Measurements from ENCODE around the gene PLS1.
"Not testable (repeated sequence)": the region's sequence is repeated elsewhere in the genome, so short reads cannot be mapped to it uniquely, and the experiment has no call there.

Gene PLS1

DNA sequence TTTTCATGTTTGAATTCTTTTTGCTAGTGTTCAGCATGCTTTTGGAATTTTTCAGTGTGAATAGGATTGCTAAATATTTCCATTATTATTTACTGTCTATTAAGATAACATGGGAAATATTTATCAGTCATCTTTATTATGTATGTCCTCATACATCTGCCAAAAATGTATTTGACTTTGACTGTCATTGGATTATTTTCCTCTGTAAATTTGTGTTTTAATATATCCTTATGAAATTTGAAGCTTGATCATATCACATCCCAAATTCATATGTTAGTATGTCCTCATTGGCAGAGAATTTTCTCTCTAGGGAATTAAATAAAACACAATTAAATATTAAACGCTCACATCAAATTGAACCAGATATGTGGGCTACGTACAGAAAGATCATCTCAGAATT, 95.3 kb downstream of the PLS1 start:
- DNase-seq: no peak

- no peak for DNase-seq
Observed at GRCh38 chr3:142693136-142693853, 97.1 kb downstream of the PLS1 start.

DNA sequence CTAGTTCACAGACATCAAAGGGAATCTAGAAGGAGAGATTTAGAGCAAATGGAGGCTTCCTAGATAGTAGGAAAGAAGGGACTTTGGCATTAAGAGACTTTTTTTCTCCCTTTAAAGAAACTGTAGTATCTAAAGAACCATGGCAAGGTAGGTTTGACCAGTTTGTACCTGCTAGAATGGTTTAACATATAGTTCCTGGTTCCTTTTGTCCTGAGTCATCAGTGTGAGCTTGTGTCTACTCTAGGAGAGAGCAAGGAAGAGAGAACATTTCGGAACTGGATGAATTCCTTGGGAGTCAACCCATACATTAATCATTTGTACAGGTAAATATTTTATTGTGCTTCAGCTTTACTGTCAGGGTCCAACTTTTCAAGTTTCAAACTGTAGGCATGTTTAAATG, 98.0 kb downstream of the PLS1 start:
- DNase-seq: no peak

- DNase-seq: no peak
Observed at GRCh38 chr3:142705198-142705597, 109.0 kb downstream of the PLS1 start.

GRCh38 chr3:142706321-142707127, 110.3 kb downstream of the PLS1 start:
- DNase-seq: no peak

DNA sequence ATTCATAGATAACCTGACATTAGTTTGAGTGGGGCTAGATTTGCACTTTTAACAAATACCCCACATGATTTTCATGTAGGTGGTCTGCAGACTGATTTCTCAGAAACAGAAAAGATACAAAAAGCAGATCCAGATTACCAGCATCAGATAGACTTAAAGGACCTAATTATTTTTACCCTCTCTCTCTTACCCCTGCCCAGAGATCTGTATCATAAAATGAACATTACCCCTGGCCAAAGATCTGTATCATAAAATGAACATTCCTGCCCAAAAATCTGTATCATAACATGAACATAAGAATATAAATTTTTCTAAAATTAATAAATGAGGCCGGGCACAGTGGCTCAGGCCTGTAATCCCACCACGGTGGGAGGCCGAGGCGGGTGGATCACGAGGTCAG, 113.0 kb downstream of the PLS1 start:
- DNase-seq: no peak

- DNase-seq: not testable (repeated sequence)
Observed at GRCh38 chr3:142714882-142715281, 118.7 kb downstream of the PLS1 start.

DNA sequence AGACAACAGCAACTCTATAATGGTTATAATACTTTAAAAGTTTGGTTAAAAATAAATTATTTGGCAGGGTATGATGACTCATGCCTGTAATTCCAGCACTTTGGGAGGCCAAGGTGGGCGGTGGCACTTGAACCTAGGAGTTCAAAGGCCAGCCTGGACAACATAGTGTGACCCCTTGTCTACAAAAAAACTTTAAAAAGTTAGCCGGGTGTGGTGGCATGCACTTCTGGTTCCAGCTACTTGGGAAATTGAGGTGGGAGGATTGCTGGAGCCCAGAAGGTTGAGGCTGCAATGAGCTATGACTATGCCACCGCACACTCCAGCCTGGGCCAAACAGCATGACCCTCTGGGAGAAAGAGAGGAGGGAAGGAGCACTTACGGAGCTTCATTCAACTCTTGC, 119.9 kb downstream of the PLS1 start:
- no peak for DNase-seq

GRCh38 chr3:142723665-142723967, 127.4 kb downstream of the PLS1 start:
- DNase-seq: no peak

GRCh38 chr3:142723968-142724681, 127.9 kb downstream of the PLS1 start, which contains the start of gene TRPC1:
Gene TRPC1 (plus strand): TSS chr3:142724034. CDS start chr3:142724560, 526 bp downstream.
- DNase-seq: peak; percentile 21 to 91 (median 75)

GRCh38 chr3:142724682-142725356, 128.6 kb downstream of the PLS1 start:
- peak in 40 of 56 donors; percentile 6 to 60 (median 28) for DNase-seq

DNA sequence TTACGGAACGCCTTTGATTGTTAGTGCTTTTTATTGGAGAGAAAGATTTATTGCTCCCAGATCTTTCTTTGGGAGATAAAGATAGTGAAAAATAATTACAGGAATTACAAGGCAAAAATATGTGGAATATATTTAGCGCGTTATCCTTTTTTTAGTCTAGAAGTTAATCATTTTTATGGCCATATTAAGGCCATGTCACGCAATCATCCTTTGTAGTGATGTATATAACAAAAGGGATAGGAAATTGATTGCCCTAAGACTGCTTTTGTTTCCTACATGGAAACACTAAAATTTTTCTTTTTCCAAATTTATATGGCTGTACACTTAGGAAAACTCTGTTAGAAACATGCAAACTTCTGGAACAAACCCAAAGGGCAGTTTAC, 129.2 kb downstream of the PLS1 start:
- DNase-seq: no peak

GRCh38 chr3:142726017-142726416, 129.8 kb downstream of the PLS1 start:
- no peak for DNase-seq

DNA sequence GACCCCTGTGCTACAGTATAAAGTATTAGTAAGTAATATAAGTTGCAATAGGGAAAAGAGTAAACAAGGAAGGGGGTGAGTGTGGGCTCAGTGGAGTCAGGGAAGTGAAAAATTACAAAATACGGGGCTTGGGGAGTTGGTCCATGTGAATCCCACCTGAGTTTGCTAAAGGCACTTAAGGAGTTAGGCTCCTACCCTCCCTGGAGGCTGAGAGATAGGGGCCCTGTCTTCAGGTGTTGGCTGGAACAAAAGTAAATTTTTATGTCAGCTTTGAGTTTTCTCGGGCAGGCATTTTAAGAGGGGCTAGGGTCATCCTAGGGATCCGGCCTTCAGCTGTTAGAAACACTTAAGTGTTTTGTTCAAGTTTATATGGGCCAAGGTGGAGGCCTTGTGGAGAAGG, 135.9 kb downstream of the PLS1 start:
- DNase-seq: no peak

GRCh38 chr3:142734834-142735233, 138.6 kb downstream of the PLS1 start:
- no peak for DNase-seq

- no peak for DNase-seq
Observed at GRCh38 chr3:142735462-142735861, 139.3 kb downstream of the PLS1 start.

- no peak for DNase-seq
Observed at GRCh38 chr3:142738396-142738795, 142.2 kb downstream of the PLS1 start.

DNA sequence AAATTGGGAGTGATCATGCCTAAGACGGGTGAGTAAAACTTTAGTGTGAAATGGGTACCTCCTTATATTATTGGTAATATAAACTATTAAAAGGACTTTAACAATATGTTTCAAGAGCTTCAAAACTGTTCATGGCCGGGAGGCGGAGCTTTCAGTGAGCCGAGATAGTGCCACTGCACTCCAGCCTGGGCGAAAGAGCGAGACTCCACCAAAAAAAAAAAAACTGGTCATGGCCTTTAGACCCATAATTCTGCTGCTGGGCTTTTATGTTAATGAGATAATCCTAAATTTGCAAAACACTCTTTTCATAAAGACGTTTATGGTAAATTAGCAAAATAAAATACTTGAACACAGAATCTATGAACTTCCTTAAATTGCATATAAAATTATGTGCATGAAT, 150.5 kb downstream of the PLS1 start:
- DNase-seq: no peak

DNA sequence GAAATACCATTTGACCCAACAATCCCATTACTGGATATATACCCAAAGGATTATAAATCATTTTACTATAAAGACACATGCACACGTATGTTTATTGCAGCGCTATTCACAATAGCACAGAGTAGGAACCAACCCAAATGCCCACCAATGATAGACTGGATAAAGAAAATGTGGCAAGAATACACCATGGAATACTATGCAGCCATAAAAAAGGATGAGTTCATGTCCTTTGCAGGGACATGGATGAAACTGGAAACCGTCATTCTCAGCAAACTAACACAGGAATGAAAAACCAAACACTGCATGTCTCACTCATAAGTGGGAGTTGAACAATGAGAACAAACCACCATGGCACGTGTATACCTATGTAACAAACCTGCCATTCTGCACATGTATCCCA, 154.3 kb downstream of the PLS1 start:
- not testable (repeated sequence) for DNase-seq

GRCh38 chr3:142752605-142753004, 156.4 kb downstream of the PLS1 start:
- not testable (repeated sequence) for DNase-seq

DNA sequence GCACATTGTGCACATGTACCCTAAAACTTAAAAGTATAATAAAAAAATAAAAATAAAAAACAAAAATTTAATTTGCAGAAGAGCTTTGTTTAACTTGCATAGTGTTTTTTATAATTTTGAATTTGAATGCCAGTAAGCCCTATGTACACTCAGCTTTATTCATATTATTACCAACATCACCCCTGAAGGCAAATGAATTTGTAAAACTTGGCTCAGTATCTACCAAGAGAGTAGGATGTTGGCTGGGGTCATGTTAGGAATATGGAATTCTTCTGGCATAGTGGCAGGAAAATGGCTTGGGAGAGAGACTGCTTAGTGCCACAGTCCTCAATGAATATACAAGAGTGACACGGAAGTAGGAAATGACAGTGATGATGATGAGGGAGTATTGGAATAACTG, 158.3 kb downstream of the PLS1 start:
- DNase-seq: no peak

Measured in amygdala (tissue), 56 donors.